Psoas muscle (tissue), 8 donors: ENCODE data around the gene GMPR. TPM values are rescaled to one million over a fixed set of nuclear protein-coding genes. Genes with fewer than 3 reads are reported as not detected.

Source experiments
- ATAC-seq, 4 donors: fragments of 200-7000 bp; cut with Tn5 transposase; one replicate each; pipeline ENCODE4 v1.9.1; 2020; ENCODE audit warnings: moderate library complexity in 3 of 4, mild to moderate bottlenecking in 2 of 4
- DNase-seq, 2 donors: peaks; one replicate each; pipeline ENCODE4 v3.0.0-alpha.2; 2020
- H3K27ac ChIP-seq: fragments of 200-600 bp; one replicate; pipeline ENCODE4 v1.8.0; 2022
- H3K27me3 ChIP-seq, 3 donors: fragments of 200-600 bp in 1 of 3; one replicate each; pipeline versions ENCODE4 v1.6.1 to v1.8.0; 2013 to 2022; ENCODE audit warnings: low read length in 2 of 3, mild to moderate bottlenecking in 2 of 3, moderate library complexity in 1 of 3; ENCODE audit not compliant: insufficient read depth in 3 of 3
- H3K36me3 ChIP-seq, 2 donors: fragments of 200-600 bp in 1 of 2; one replicate each; pipeline versions ENCODE4 v1.6.1 to v1.8.0; 2013 to 2022; ENCODE audit warnings: low read depth in 1 of 2, mild to moderate bottlenecking in 1 of 2, moderate library complexity in 1 of 2; ENCODE audit not compliant: insufficient read depth in 1 of 2
- H3K4me1 ChIP-seq: fragments of 200-600 bp; one replicate; pipeline ENCODE4 v1.8.0; 2022
- H3K4me3 ChIP-seq: fragments of 200-600 bp; one replicate; pipeline ENCODE4 v1.8.0; 2022; ENCODE audit warnings: mild to moderate bottlenecking
- H3K9me3 ChIP-seq: fragments of 200-600 bp; one replicate; pipeline ENCODE4 v1.8.0; 2022
- CTCF ChIP-seq: fragments of 200-600 bp; IDR thresholded peaks from one replicate; pipeline ENCODE4 v1.8.0; 2022; ENCODE audit warnings: antibody characterized with exemption
- WGBS, 3 donors: extraction: QIAGEN DNeasy Blood & Tissue Kit; methylation state at CpG; one replicate each; pipeline versions ENCODE4 v1.1.6 to v1.1.7; 2013; 5-methylcytosine and 5-hydroxymethylcytosine counted together
- intact Hi-C, 2 donors: fragments of 100-400 bp; cut with DNase I; formaldehyde crosslinking; loops; one replicate each; pipeline versions ENCODE4 v1.11.0 to v1.14.2; 2022
- polyA plus RNA-seq, 3 donors: library from polyadenylated mRNA; stranded (reverse); fragments of 200-250 nt; gene quantifications; one replicate each; pipeline ENCODE4 v1.2.3, GENCODE V29; 2013
- total RNA-seq, 4 donors: library from RNA; stranded (reverse); fragmentation: NEBNext Ultra II Directional in 2 of 4; extraction: Animal tissue kit (Norgen Biotek cat#: 25700) in 2 of 4; gene quantifications; one replicate each; pipeline versions ENCODE4 v1.2.1 to v1.2.4, GENCODE V29; 2021 to 2023
- donor health status: healthy with polysubstance abuse.
- donor health status: DM: no; HTN: no; CAD: no; lungs with moderate emphysema.
- donor health status: Bipolar disorder and iron deficiency.
- donor health status: healthy.
- donor health status: DM: yes; HTN: yes; CAD: no.
- donor health status: DM: no; HTN: no; CAD: no.
- donor health status: DM: no; HTN: no; CAD: no.
- donor health status: DM: yes; HTN: yes; CAD: no.

GMPR gene
- total and polyA plus RNA-seq, 7 donors: 26.6 to 286 (median 230) TPM

GRCh38 chr6:16243055-16243454 lies 4.7 kb downstream of the GMPR start:
- Histone ChIP-seq H3K27ac (peak overlapping the region; percentile 93), H3K4me3 (peak overlapping the region; percentile 31)
- intact Hi-C loops: loop anchor here in 1 of 2 donors (5.0 kb wide), 1 partner anchor 79 kb away; no protein-coding TSS in a partner anchor

GRCh38 chr6:16243664-16244063 lies 5.3 kb downstream of the GMPR start:
- no peaks in the 10 kb centered on the region for H3K27me3 ChIP-seq
- ATAC-seq: no peak
- H3K4me1 ChIP-seq: peaks cover 68% of the 10 kb centered on the region
- peak overlapping the region; percentile 31 for H3K4me3 ChIP-seq
- TF ChIP-seq CTCF: no peak
- H3K27ac ChIP-seq: peak overlapping the region; percentile 93
- H3K36me3 ChIP-seq: peaks cover 0 to 30% of the 10 kb centered on the region in 2 donors
- intact Hi-C loops: loop anchor here in 1 of 2 donors (5.0 kb wide), 1 partner anchor 79 kb away; no protein-coding TSS in a partner anchor
- DNase-seq: no peak
- H3K9me3 ChIP-seq: no peaks in the 10 kb centered on the region
- WGBS, 3 donors: 56 to 81% (median 61%) methylated on average over 5 of the region's 5 CpGs

More at GRCh38 chr6:16243055-16243454, 4.7 kb downstream of the GMPR start:
- no peak for TF ChIP-seq CTCF
- Histone ChIP-seq H3K27me3 (no peaks in the 10 kb centered on the region), H3K36me3 (peaks cover 0 to 26% of the 10 kb centered on the region in 2 donors), H3K9me3 (no peaks in the 10 kb centered on the region), H3K4me1 (peaks cover 70% of the 10 kb centered on the region)
- peak in 1 of 2 donors; percentile 72 for DNase-seq
- 32 to 43% (median 36%) methylated on average over 8 of the region's 8 CpGs for WGBS, 3 donors
- peak in 3 of 4 donors; percentile 10 to 44 (median 38) for ATAC-seq

- Histone ChIP-seq H3K9me3 (no peaks in the 10 kb centered on the region), H3K36me3 (peaks cover 0 to 34% of the 10 kb centered on the region in 2 donors), H3K4me1 (peaks cover 68% of the 10 kb centered on the region), H3K27ac (peak overlapping the region; percentile 93), H3K27me3 (no peaks in the 10 kb centered on the region), H3K4me3 (peak overlapping the region; percentile 31)
- DNase-seq (peak in 1 of 2 donors; percentile 55), ATAC-seq (peak; percentile 15 to 59 (median 42))
- WGBS, 3 donors: 29 to 40% (median 32%) methylated on average over 5 of the region's 5 CpGs
- intact Hi-C loops: loop anchor here in 1 of 2 donors (5.0 kb wide), 1 partner anchor 78 kb away; no protein-coding TSS in a partner anchor
- no peak for TF ChIP-seq CTCF
Measured at GRCh38 chr6:16244446-16244845, 6.1 kb downstream of the GMPR start.

- H3K27me3 ChIP-seq: no peaks in the 10 kb centered on the region
- intact Hi-C loops: loop anchor here in 1 of 2 donors (5.0 kb wide), 1 partner anchor 77 kb away; no protein-coding TSS in a partner anchor
- peaks cover 65% of the 10 kb centered on the region for H3K4me1 ChIP-seq
- DNase-seq (no peak), ATAC-seq (peak in 2 of 4 donors; percentile 11 to 23)
- no peaks in the 10 kb centered on the region for H3K9me3 ChIP-seq
- 42 to 51% (median 51%) methylated on average over 10 of the region's 10 CpGs for WGBS, 3 donors
- peak overlapping the region; percentile 93 for H3K27ac ChIP-seq
- H3K36me3 ChIP-seq: peaks cover 0 to 39% of the 10 kb centered on the region in 2 donors
- TF ChIP-seq CTCF: no peak
- H3K4me3 ChIP-seq: peak overlapping the region; percentile 31
Measured at GRCh38 chr6:16244869-16245451, 6.6 kb downstream of the GMPR start.
